GM12878 (cell line): Measurements from ENCODE around the gene NPW. TPM values are rescaled to one million over a fixed set of nuclear protein-coding genes. Genes with fewer than 3 reads are reported as not detected.

ENCODE experiments used
- ATF2 ChIP-seq: IDR thresholded peaks from 2 replicates; pipeline ENCODE4 v1.6.1; 2012; ENCODE audit warnings: low read length, inconsistent platforms
- CUX1 ChIP-seq: IDR thresholded peaks from 2 replicates; pipeline ENCODE4 v1.6.1; 2012; ENCODE audit warnings: improper control_type of control experiment, low read depth, low read length; ENCODE audit not compliant: insufficient replicate concordance
- EED ChIP-seq: sonication (generic); IDR thresholded peaks from 2 replicates; pipeline ENCODE4 v1.6.1; 2016; ENCODE audit warnings: antibody characterized with exemption, low read depth
- NKRF ChIP-seq: fragments of 450-650 bp; conservative IDR thresholded peaks from 2 replicates; pipeline ENCODE4 v1.6.1; 2017; ENCODE audit warnings: mild to moderate bottlenecking, moderate library complexity
- NRF1 ChIP-seq: conservative IDR thresholded peaks from 2 replicates; pipeline ENCODE4 v1.6.1; 2011; ENCODE audit warnings: mild to moderate bottlenecking, low read depth, low read length, improper control_type of control experiment
- REST ChIP-seq: IDR thresholded peaks from 2 replicates; pipeline ENCODE4 v1.6.1; 2012; ENCODE audit warnings: mild to moderate bottlenecking, low read depth, low read length
- SMC3 ChIP-seq: IDR thresholded peaks from 2 replicates; pipeline ENCODE4 v1.6.1; 2011; ENCODE audit warnings: low read length, improper control_type of control experiment, borderline replicate concordance
- ZNF274 ChIP-seq: IDR thresholded peaks from one replicate; pipeline ENCODE4 v1.8.0; 2011; ENCODE audit not compliant: insufficient read length, insufficient read depth
- ZNF687 ChIP-seq: fragments of 450-650 bp; IDR thresholded peaks from 2 replicates; pipeline ENCODE4 v1.6.1; 2017; ENCODE audit warnings: mild to moderate bottlenecking, moderate library complexity
- polyA plus RNA-seq, 11 experiments: library from polyadenylated mRNA; depleted of rRNA in 4 of 11; unstranded in 6 of 11; stranded (reverse) in 5 of 11; fragments of >200 nt; fragmentation: Nextera tagmentation in 4 of 11; fragmentation: Illumina TruSeq in 1 of 11; extraction: Ambion mirVana in 4 of 11; extraction: Trizol in 1 of 11; gene quantifications; 1 replicate in 1 of 11; 2 replicates in 10 of 11; pipeline versions ENCODE4 v1.2.1 to v1.2.3, GENCODE V29; 2011 to 2016; ENCODE audit warnings: inconsistent platforms in 2 of 11, missing spikeins in 2 of 11, low read depth in 1 of 11
- total RNA-seq, 4 experiments: library from RNA; depleted of rRNA in 3 of 4; stranded (reverse); fragments of >200 nt in 3 of 4; fragmentation: Illumina TruSeq in 1 of 4; extraction: Trizol in 1 of 4; gene quantifications; 2 replicates each; pipeline versions ENCODE4 v1.2.1 to v1.2.3, GENCODE V29; 2013 to 2021

Gene NPW
- total and polyA plus RNA-seq, 10 of the 15 experiments (the other 5 are each of a cell fraction or from before 2014, with no cell fraction given) = 0.23 to 2.5 (median 0.98) TPM; not detected in 4

- no peak for TF ChIP-seq CUX1
- TF ChIP-seq ZNF274 = no peak
- TF ChIP-seq SMC3 = no peak
- TF ChIP-seq ZNF687 = no peak
- TF ChIP-seq ATF2 = no peak
- TF ChIP-seq NKRF = no peak
- TF ChIP-seq EED = no peak
- TF ChIP-seq NRF1 = no peak
- TF ChIP-seq REST = no peak
These were observed 29.0 kb upstream of the NPW start (continued) for GRCh38 chr16:1990351-1991134.
